ENCODE data around the gene VCPKMT. TPM values are rescaled to one million over a fixed set of nuclear protein-coding genes. Genes with fewer than 3 reads are reported as not detected.

Gene VCPKMT
- total and polyA plus RNA-seq, 9 of the 15 experiments (the other 6 are each of a cell fraction or from before 2014, with no cell fraction given), result 2.7 to 7.8 (median 6.3) TPM

DNA sequence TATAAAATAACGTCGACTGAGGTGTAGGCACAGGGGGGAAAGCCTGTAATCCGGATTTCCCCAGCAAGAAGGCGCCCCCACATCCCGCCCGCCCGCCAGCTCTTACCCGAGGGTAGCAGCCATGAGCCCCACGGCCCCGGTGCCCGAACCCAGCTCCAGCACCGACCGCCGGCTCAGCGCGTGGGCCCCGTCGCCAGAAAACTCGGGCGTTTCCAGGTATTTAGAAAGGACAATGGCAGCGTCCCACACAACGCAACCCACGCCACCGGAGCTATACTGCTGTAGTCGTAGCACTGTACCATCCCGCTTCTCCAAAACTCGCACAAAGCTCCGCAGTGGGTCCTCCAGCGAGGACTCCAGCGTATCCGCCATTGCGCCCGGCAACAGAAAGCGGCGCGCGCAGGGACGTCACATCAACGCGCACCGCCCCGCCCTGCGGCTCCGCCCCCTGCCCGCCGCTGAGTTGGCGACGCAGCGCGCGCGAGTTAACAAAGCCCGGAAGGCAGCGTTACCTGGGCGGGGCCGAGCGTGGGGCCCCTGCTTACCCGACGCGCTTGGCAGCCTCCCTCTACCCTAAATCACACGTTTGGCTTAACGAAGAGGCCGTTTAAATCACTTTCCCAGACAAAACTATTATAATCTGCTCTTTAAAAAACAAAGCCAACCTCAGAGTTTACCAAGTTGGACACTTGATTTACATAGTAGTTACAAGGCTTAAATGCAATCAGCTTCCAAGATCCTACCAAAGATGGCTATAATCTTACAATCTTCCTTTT, at the start of gene VCPKMT (continued):
- TF ChIP-seq, protein P1, sequence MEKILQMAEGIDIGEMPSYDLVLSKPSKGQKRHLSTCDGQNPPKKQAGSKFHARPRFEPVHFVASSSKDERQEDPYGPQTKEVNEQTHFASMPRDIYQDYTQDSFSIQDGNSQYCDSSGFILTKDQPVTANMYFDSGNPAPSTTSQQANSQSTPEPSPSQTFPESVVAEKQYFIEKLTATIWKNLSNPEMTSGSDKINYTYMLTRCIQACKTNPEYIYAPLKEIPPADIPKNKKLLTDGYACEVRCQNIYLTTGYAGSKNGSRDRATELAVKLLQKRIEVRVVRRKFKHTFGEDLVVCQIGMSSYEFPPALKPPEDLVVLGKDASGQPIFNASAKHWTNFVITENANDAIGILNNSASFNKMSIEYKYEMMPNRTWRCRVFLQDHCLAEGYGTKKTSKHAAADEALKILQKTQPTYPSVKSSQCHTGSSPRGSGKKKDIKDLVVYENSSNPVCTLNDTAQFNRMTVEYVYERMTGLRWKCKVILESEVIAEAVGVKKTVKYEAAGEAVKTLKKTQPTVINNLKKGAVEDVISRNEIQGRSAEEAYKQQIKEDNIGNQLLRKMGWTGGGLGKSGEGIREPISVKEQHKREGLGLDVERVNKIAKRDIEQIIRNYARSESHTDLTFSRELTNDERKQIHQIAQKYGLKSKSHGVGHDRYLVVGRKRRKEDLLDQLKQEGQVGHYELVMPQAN (IDR thresholded peaks at IDR 0.05; ENCODE audit: borderline replicate concordance), result peak; percentile 87
- TF ChIP-seq, protein P2, sequence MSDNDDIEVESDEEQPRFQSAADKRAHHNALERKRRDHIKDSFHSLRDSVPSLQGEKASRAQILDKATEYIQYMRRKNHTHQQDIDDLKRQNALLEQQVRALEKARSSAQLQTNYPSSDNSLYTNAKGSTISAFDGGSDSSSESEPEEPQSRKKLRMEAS (CRISPR knock-in tag; IDR thresholded peaks at IDR 0.05), result peak; percentile 75
- TF ChIP-seq ELF4 (CRISPR knock-in tag; IDR thresholded peaks at IDR 0.05), result 0 out of 2 replicates have a peak, but pooled peaks have one; percentile 24
- peak; percentile 32; the same call in 1 of the 2 replicates for TF ChIP-seq ZNF263 (CRISPR knock-in tag; IDR thresholded peaks at IDR 0.05; ENCODE audit: borderline replicate concordance)
- TF ChIP-seq EGR1 (conservative IDR thresholded peaks at IDR 0.05), result peak; percentile 44
- peak; percentile 42 for TF ChIP-seq HMGN3 (IDR thresholded peaks at IDR 0.05; ENCODE audit: borderline replicate concordance, extremely low read depth, insufficient read length, low read depth, low read length)
- TF ChIP-seq KHSRP (IDR thresholded peaks at IDR 0.05), result peak; percentile 66
- TF ChIP-seq, protein P3, sequence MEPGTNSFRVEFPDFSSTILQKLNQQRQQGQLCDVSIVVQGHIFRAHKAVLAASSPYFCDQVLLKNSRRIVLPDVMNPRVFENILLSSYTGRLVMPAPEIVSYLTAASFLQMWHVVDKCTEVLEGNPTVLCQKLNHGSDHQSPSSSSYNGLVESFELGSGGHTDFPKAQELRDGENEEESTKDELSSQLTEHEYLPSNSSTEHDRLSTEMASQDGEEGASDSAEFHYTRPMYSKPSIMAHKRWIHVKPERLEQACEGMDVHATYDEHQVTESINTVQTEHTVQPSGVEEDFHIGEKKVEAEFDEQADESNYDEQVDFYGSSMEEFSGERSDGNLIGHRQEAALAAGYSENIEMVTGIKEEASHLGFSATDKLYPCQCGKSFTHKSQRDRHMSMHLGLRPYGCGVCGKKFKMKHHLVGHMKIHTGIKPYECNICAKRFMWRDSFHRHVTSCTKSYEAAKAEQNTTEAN (CRISPR knock-in tag; IDR thresholded peaks at IDR 0.05), result no peak
- TF ChIP-seq POLR2A (conservative IDR thresholded peaks at IDR 0.05), result peak; percentile 87
- TF ChIP-seq, protein P4, sequence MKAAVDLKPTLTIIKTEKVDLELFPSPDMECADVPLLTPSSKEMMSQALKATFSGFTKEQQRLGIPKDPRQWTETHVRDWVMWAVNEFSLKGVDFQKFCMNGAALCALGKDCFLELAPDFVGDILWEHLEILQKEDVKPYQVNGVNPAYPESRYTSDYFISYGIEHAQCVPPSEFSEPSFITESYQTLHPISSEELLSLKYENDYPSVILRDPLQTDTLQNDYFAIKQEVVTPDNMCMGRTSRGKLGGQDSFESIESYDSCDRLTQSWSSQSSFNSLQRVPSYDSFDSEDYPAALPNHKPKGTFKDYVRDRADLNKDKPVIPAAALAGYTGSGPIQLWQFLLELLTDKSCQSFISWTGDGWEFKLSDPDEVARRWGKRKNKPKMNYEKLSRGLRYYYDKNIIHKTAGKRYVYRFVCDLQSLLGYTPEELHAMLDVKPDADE (conservative IDR thresholded peaks at IDR 0.05; ENCODE audit: control insufficient read depth, low read depth, low read length), result peak; percentile 66; the same call in 1 of the 2 replicates
- TF ChIP-seq ATF7 (IDR thresholded peaks at IDR 0.05), result peak; percentile 67
- no peak for TF ChIP-seq EZH2 (IDR thresholded peaks at IDR 0.05; ENCODE audit: borderline replicate concordance, low read depth, low read length)
- TF ChIP-seq SUPT5H (IDR thresholded peaks at IDR 0.05), result peak; percentile 81
- TF ChIP-seq PHF20 (IDR thresholded peaks at IDR 0.05; ENCODE audit: partially characterized antibody), result peak; percentile 95
- TF ChIP-seq, protein P5, sequence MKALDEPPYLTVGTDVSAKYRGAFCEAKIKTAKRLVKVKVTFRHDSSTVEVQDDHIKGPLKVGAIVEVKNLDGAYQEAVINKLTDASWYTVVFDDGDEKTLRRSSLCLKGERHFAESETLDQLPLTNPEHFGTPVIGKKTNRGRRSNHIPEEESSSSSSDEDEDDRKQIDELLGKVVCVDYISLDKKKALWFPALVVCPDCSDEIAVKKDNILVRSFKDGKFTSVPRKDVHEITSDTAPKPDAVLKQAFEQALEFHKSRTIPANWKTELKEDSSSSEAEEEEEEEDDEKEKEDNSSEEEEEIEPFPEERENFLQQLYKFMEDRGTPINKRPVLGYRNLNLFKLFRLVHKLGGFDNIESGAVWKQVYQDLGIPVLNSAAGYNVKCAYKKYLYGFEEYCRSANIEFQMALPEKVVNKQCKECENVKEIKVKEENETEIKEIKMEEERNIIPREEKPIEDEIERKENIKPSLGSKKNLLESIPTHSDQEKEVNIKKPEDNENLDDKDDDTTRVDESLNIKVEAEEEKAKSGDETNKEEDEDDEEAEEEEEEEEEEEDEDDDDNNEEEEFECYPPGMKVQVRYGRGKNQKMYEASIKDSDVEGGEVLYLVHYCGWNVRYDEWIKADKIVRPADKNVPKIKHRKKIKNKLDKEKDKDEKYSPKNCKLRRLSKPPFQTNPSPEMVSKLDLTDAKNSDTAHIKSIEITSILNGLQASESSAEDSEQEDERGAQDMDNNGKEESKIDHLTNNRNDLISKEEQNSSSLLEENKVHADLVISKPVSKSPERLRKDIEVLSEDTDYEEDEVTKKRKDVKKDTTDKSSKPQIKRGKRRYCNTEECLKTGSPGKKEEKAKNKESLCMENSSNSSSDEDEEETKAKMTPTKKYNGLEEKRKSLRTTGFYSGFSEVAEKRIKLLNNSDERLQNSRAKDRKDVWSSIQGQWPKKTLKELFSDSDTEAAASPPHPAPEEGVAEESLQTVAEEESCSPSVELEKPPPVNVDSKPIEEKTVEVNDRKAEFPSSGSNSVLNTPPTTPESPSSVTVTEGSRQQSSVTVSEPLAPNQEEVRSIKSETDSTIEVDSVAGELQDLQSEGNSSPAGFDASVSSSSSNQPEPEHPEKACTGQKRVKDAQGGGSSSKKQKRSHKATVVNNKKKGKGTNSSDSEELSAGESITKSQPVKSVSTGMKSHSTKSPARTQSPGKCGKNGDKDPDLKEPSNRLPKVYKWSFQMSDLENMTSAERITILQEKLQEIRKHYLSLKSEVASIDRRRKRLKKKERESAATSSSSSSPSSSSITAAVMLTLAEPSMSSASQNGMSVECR (CRISPR knock-in tag; IDR thresholded peaks at IDR 0.05), result peak; percentile 56; the same call in 1 of the 2 replicates
- peak; percentile 69 for TF ChIP-seq TAF9B (IDR thresholded peaks at IDR 0.05; ENCODE audit: partially characterized antibody)

Data from K562 (cell line).